GM12875 (cell line): ENCODE results near the gene UPP1.
A peak's percentile ranks its signal among the peaks of the same experiment; 100 is the strongest.

Experiments
- H3K4me3 ChIP-seq: one replicate; pipeline ENCODE4 v1.5.1; 2011; ENCODE audit warnings: low read depth, low read length, control low read depth
- CTCF ChIP-seq: IDR thresholded peaks from 2 replicates; pipeline ENCODE4 v1.5.1; 2011; ENCODE audit warnings: low read depth, mild to moderate bottlenecking, control low read depth, inconsistent platforms, low read length, moderate library complexity, borderline replicate concordance; ENCODE audit not compliant: insufficient read depth

Gene UPP1

GRCh38 chr7:48089046-48090003 is at the start of gene UPP1:
Gene UPP1, plus strand, starts transcription at chr7:48089265. Its CDS starts 5,519 bp downstream, at chr7:48094784.
- no peak for TF ChIP-seq CTCF
- H3K4me3 ChIP-seq, result peak within 1 kb of the TSS; percentile 81

GRCh38 chr7:48040944-48041652 is 48.0 kb upstream of the UPP1 start:
- no peak for TF ChIP-seq CTCF
- H3K4me3 ChIP-seq, result no peak overlapping the region

- no peak for TF ChIP-seq CTCF
- no peak overlapping the region for H3K4me3 ChIP-seq
Observed at GRCh38 chr7:48041653-48041970, 47.5 kb upstream of the UPP1 start.

- no peak overlapping the region for H3K4me3 ChIP-seq
- TF ChIP-seq CTCF, result no peak
Observed at GRCh38 chr7:48042216-48042615, 46.8 kb upstream of the UPP1 start.

- no peak overlapping the region for H3K4me3 ChIP-seq
- no peak for TF ChIP-seq CTCF
Observed at GRCh38 chr7:48042636-48043035, 46.4 kb upstream of the UPP1 start.

GRCh38 chr7:48045195-48045765 is 43.8 kb upstream of the UPP1 start:
- TF ChIP-seq CTCF, result no peak
- no peak overlapping the region for H3K4me3 ChIP-seq
